Stimulated activated CD8-positive, alpha-beta memory T cell treated with anti-CD3 and anti-CD28 coated beads, Interleukin-7, amount 100 ng/mL, for 1 hour (primary cell): ENCODE data around the gene EIF3F.

Experiments used
- DNase-seq, 2 donors: peaks; one replicate each; pipeline ENCODE4 v3.0.0-alpha.2; 2020; ENCODE audit warnings: low read depth in 2 of 2

Gene EIF3F, protein sequence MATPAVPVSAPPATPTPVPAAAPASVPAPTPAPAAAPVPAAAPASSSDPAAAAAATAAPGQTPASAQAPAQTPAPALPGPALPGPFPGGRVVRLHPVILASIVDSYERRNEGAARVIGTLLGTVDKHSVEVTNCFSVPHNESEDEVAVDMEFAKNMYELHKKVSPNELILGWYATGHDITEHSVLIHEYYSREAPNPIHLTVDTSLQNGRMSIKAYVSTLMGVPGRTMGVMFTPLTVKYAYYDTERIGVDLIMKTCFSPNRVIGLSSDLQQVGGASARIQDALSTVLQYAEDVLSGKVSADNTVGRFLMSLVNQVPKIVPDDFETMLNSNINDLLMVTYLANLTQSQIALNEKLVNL

GRCh38 chr11:7986768-7987559 is at the start of gene EIF3F:
Gene EIF3F, plus strand, starts transcription at chr11:7987337. Its CDS starts 16 bp downstream, at chr11:7987353.
- DNase-seq, result peak; percentile 70 to 75

DNA sequence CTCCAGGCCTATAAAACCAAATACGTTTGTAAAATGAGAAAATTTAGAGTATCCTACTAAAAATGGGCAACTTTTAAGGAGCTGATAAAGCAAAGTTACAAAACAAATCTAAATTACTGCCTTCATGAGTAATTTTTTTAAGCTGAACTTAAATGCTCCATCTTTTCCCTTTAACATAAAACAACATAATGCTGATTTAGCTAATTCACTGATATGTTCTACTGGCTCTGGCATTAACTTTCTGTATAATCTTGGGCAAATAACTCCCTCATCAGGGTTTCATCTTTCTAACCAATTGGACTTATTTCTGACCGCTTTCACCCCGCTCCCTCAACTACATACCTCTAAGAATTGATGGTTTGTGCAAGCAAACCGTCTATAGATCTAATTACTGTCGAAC is 46.0 kb upstream of the EIF3F start:
- DNase-seq, result no peak

- DNase-seq, result no peak
Observed at GRCh38 chr11:7941608-7942007, 45.5 kb upstream of the EIF3F start, which contains the start of gene OR10A3. Gene OR10A3, minus strand, starts transcription at chr11:7941708. Its CDS starts 2,188 bp downstream, at chr11:7939520.

- no peak for DNase-seq
Observed at GRCh38 chr11:7944123-7944522, 43.0 kb upstream of the EIF3F start.

- DNase-seq, result no peak
Observed at GRCh38 chr11:7949934-7950333, 37.2 kb upstream of the EIF3F start.

- no peak for DNase-seq
Observed at GRCh38 chr11:7955191-7955590, 31.9 kb upstream of the EIF3F start.

- DNase-seq, result no peak
Observed at GRCh38 chr11:7964261-7964660, 22.9 kb upstream of the EIF3F start.

GRCh38 chr11:7964873-7965272 is 22.3 kb upstream of the EIF3F start:
- DNase-seq, result no peak

- DNase-seq, result no peak
Observed at GRCh38 chr11:7965386-7965785, 21.8 kb upstream of the EIF3F start, which contains the start of gene NLRP10. Gene NLRP10, minus strand, starts transcription at chr11:7965447. Its CDS starts 1,952 bp downstream, at chr11:7963495.

DNA sequence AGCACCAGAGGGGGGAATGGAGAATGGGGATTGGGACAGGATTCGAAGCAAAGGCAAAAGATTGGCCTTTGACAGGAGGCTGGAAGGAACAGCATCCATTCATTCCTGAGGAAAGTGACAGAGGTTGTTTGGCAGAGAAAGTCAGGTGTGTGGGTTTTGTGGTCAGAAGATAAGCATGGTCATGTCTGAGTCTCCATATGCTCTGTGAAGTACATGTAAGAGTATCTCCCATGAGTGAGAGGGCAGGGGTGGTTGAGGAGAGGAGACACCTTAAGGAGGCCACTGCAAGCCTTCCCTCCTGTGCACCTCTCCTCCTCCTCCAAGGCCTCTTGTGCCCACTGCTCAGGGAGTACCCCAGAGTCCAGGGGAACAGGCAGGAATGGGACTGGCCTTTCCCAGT is 20.0 kb upstream of the EIF3F start:
- DNase-seq, result no peak

DNA sequence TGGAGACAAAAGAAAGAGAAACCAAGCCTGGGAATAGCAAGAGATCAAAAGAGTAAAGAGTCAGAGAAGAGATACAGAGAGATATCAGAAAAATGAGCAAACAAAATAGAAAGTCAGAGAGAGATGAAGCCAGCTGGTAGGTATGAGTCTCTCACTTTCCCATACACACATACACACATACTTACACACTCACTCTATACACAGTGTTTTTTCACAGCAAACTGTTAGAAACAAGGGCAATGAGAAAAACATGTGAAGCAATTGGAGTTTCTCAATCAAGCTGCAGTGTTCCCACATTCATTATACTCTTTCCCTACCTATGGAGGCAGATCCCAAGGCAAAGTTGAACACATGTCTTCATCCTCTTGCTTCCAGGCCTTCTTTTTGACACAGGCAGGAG is 19.3 kb upstream of the EIF3F start:
- no peak for DNase-seq

GRCh38 chr11:7968686-7969085 is 18.5 kb upstream of the EIF3F start:
- DNase-seq, result no peak

DNA sequence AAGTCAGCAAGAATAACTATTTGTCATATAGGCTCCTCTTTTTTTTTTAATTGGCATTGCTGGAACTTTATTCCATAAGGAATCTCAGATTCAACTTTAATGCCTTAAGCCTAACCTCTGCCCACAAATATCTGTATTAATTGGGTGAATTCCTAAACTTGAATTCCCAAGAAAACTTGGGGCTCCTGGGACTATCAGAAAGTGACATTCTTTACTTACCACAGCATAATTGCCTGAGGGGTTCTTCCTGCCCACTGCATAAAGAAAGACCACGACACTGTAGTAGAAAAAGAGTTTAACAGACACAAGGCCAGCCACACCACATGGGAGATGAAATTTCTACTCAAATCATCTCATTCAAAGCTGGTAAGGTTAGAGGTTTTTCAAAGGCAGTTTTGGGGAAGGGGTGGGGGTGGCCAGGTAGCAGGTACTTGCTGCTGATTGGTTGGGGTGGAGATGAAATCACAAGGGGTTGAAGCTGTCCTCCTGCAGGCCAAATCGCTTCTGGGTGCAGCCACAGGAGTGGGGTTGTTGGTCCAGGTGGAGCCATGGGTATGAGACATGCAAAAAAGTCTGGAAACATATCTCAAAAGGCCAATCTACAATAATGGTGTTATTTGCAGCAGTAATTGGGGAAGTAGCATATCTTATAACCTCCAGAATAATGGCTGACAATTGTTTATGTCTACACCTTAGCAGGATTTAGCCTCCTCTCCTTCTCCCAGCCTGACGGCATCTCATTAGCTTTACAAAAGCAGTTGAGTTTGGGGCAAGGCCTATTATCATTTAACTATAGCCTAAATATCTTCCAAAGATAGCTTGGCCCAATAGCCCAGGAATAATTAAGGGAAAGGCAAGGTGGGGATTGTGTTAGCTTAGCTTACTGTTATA is 17.1 kb upstream of the EIF3F start:
- no peak for DNase-seq

DNA sequence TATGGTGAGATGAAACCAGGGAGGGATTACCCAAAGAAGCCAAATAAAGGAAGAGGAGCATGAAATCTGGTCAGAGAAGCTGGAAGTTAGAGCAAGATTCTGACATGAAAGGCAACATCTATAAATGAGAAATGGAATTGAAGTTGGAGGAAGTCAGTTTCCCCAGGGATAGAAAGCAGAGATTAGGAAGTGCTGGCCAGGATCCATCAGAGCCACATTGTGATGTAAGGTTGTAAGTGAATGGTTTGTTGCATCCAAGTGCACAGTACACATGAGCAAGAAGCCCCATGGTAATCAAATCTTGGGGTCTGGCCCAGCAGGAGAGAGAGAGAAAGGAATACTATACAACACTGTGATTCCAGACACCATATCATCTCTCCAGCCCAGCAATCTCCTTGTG is 15.3 kb upstream of the EIF3F start:
- no peak for DNase-seq

DNA sequence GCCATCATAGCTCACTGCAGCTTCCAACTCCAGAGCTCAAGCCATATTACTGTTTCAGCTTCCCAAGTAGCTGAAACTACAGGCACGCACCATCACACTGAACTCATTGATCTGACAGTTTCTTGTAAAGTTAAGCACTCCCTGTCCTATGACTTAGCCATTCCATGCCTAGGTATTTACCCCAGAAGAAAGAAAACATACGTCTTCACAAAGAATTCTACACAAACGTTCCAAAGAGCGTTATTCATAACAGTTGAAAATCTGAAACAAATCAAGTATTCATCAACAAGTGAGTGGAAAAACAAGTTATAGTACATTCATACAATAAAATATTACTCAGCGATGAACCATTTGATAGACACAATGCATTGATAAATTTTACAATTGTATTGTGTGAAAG is 14.1 kb upstream of the EIF3F start:
- no peak for DNase-seq

GRCh38 chr11:7974668-7975067 is 12.5 kb upstream of the EIF3F start:
- no peak for DNase-seq

DNA sequence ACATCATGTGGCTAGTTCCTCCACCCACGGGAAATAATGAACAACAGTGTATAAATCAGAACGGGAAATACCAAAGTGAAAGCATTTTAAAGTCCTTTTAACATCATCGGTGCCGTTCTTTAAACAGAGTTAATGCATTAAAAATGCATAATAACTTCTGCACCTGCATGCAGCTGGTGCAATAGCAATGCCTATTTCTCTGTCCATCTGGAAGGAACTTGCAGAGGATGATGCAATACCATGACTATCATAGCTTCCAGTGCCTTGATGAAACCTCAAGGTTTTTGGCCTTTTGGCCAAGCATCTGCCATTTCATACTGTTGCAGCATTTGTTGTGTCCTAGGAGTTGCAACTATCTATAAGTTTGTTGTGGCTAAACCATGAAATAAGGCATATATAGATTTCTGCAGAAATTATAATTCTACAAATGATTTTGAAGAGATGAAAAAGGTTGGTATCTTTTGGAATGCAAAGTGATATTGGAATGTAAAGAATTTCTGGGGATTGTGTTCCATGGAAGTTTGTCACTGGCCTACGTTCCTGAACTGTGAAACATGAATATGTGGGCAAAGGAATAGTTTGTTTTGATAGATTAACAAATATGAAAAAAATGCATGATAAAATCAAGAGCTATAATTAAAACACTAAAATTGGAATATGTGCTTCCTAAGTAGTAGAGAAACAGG is 9.8 kb upstream of the EIF3F start:
- DNase-seq, result no peak

DNA sequence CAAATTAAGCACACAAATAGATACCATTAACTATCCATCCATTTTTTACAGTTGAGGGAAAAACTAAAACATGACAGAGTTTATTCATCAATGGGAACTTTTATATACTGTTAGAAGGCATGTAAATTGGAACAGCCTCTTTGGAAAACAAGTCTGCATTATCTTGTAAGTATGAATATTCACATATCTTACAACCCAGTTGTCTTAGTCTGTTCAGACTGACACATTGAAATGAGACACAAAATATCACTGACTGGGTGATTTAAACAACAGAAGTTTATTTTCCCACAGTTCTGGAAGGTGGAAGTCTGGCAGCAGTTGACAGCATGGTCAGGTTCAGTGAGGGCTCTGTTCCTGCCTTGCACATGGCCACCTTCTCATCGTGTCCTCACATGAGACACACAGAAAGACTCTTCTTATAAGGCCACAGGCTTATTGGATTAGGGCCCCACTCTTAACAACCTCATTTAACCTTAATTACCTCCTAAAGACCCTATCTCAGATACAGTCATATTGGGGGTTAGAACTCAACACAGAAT is 5.4 kb upstream of the EIF3F start:
- no peak for DNase-seq

DNA sequence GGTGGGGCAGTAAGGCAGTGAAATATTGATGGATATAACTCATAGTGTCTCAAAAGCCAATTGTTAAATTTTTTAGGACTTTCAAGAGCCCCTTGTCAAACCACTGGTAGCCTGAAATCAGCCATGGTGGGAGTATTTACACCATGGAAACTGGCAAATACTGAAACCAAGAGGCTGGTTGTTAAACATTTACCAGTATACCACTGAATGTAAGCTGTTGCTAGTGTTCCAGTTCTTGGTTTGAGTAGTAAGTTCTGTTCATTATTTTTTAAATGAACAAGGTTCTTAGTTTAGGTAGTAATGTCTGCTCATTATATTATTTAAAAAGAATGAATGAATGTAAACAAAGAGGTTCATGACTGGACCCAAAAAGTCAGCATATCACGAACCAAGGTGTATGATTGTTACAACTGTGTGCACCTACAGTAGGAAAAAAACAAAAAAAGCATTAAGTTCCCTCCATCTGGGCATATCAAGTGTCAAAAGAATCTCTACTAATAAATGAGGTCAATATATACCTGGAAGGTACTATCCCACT is 4.5 kb upstream of the EIF3F start:
- DNase-seq, result no peak

- DNase-seq, result no peak
Observed at GRCh38 chr11:7983832-7984590, 3.1 kb upstream of the EIF3F start.
